ENCODE measurements around the gene S100A11.

DNA sequence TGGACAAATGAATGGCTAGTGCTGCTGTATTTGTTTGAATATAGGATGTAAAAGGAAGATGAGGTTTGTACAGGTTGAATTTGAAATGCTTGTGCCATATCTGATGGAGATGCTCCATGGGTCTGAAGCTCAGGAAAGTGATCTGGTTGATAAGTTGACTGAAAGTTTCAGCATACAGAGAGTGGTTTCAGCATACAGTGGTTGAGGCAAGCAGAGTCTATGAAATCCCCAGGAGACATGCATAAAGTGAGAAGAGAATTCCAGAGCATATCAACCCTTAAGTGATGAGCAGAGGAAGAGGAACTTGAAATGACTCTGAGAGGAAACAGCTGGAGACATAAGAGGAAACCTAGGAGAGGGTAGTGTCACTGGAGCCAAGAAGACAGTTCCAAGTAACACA, 30.3 kb upstream of the S100A11 start:
- TF ChIP-seq, protein P1, sequence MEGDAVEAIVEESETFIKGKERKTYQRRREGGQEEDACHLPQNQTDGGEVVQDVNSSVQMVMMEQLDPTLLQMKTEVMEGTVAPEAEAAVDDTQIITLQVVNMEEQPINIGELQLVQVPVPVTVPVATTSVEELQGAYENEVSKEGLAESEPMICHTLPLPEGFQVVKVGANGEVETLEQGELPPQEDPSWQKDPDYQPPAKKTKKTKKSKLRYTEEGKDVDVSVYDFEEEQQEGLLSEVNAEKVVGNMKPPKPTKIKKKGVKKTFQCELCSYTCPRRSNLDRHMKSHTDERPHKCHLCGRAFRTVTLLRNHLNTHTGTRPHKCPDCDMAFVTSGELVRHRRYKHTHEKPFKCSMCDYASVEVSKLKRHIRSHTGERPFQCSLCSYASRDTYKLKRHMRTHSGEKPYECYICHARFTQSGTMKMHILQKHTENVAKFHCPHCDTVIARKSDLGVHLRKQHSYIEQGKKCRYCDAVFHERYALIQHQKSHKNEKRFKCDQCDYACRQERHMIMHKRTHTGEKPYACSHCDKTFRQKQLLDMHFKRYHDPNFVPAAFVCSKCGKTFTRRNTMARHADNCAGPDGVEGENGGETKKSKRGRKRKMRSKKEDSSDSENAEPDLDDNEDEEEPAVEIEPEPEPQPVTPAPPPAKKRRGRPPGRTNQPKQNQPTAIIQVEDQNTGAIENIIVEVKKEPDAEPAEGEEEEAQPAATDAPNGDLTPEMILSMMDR (conservative IDR thresholded peaks at IDR 0.05; ENCODE audit: low read depth, low read length), result no peak
- TF ChIP-seq EZH2phosphoT487 (IDR thresholded peaks at IDR 0.05; ENCODE audit: borderline replicate concordance, low read length), result no peak
